MCF 10A (cell line): ENCODE measurements around the gene PPP2R2B. TPM values are rescaled to one million over a fixed set of nuclear protein-coding genes. Genes with fewer than 3 reads are reported as not detected.

Experiments used
- BruUV-seq: library from RNA; stranded (reverse); fragments of 400-500 nt; replicated peaks from 2 replicates; lab custom pipeline; 2021; lab: Mats Ljungman, UMichigan
- CTCF ChIA-PET: fragments of 300-600 bp; sonication (Branson Sonifier 250); formaldehyde crosslinking; extraction: SDS; loops from one replicate; lab custom pipeline; 2021; ENCODE audit warnings: antibody characterized with exemption, inconsistent platforms; lab: Yijun Ruan, JAX
- POLR2A ChIA-PET: fragments of 300-600, 350-650 bp; sonication (Branson Sonifier 250); formaldehyde crosslinking; extraction: SDS; loops from one replicate; lab custom pipeline; 2020; ENCODE audit warnings: antibody characterized with exemption, inconsistent platforms; lab: Yijun Ruan, JAX
- DNase-seq: peaks from one replicate; pipeline ENCODE4 v3.0.0-alpha.2; 2018; ENCODE audit not compliant: unreplicated experiment
- H3K27ac Mint-ChIP-seq: one replicate; pipeline ENCODE4 v1.8.0; 2022; ENCODE audit warnings: mild to moderate bottlenecking, low read depth, mixed read lengths; ENCODE audit not compliant: unreplicated experiment
- H3K27me3 Mint-ChIP-seq: one replicate; pipeline ENCODE4 v1.8.0; 2022; ENCODE audit warnings: mixed read lengths; ENCODE audit not compliant: insufficient read depth, unreplicated experiment
- H3K36me3 Mint-ChIP-seq: one replicate; pipeline ENCODE4 v1.8.0; 2022; ENCODE audit warnings: mild to moderate bottlenecking, moderate library complexity, mixed read lengths; ENCODE audit not compliant: insufficient read depth, unreplicated experiment
- H3K4me1 Mint-ChIP-seq: one replicate; pipeline ENCODE4 v1.8.0; 2022; ENCODE audit warnings: mixed read lengths; ENCODE audit not compliant: insufficient read depth, unreplicated experiment
- H3K4me3 Mint-ChIP-seq: one replicate; pipeline ENCODE4 v1.8.0; 2022; ENCODE audit warnings: mild to moderate bottlenecking, moderate library complexity, mixed read lengths; ENCODE audit not compliant: unreplicated experiment
- H3K9me3 Mint-ChIP-seq: one replicate; pipeline ENCODE4 v1.8.0; 2022; ENCODE audit warnings: mixed read lengths; ENCODE audit not compliant: unreplicated experiment
- intact Hi-C: fragments of 100-400 bp; cut with micrococcal nuclease; formaldehyde crosslinking; loops from 2 replicates; pipeline ENCODE4 v1.14.1; 2022
- total RNA-seq: library from RNA; stranded (reverse); gene quantifications from 2 replicates; pipeline ENCODE4 v1.2.3, GENCODE V29; 2022
- TF ChIP-seq, protein P1 (sequence below): fragments of 200-600 bp; IDR thresholded peaks from one replicate; pipeline ENCODE4 v1.8.0; 2022; ENCODE audit warnings: antibody characterized with exemption, mild to moderate bottlenecking; ENCODE audit not compliant: unreplicated experiment

Gene PPP2R2B
- total RNA-seq, 1 experiment from 2014 or later, result 0.54 TPM

DNA sequence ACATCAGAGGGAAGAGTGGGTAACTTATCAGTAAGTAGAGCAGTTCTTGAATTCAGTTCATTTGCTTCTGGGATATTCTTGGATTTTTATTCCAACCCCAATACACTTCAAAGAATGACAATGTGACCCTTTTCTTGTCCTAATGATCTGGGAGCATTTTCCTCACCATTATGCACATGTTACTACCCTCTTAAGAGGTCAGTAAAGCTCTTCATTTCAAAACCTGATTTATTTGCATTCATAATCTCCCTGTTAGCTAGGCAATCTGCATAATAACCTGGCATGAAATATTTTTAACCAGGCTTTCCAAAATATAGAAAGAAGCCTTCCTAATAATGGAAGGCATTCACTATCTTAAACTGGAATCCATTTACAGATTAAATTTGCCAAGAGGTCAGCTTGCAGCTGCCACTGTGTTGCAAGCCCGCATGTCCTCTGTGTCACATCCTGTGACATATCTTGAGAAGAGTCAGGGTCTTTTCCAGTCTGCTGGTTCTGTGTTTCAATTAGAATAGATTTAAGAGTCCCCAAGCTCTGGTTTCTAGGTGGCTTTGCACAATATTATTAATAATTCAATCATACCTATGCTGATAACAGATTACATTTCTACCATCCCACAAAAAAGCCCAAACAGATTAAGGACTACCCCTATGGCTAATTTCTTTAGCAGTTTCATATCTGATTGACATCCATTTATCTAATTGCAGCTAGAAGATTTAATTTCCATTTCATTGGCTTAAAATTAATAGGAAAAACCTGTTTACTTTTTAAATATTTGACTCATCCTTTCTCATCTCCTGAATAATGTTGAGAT lies 30.9 kb upstream of the PPP2R2B start:
- no peak for DNase-seq
- TF ChIP-seq, protein P1, sequence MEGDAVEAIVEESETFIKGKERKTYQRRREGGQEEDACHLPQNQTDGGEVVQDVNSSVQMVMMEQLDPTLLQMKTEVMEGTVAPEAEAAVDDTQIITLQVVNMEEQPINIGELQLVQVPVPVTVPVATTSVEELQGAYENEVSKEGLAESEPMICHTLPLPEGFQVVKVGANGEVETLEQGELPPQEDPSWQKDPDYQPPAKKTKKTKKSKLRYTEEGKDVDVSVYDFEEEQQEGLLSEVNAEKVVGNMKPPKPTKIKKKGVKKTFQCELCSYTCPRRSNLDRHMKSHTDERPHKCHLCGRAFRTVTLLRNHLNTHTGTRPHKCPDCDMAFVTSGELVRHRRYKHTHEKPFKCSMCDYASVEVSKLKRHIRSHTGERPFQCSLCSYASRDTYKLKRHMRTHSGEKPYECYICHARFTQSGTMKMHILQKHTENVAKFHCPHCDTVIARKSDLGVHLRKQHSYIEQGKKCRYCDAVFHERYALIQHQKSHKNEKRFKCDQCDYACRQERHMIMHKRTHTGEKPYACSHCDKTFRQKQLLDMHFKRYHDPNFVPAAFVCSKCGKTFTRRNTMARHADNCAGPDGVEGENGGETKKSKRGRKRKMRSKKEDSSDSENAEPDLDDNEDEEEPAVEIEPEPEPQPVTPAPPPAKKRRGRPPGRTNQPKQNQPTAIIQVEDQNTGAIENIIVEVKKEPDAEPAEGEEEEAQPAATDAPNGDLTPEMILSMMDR, result no peak
- POLR2A ChIA-PET, result no interaction called here
- Mint-ChIP-seq H3K4me3 (no peak overlapping the region), H3K27me3 (no peaks in the 10 kb centered on the region), H3K27ac (no peak overlapping the region), H3K36me3 (no peaks in the 10 kb centered on the region), H3K9me3 (no peaks in the 10 kb centered on the region), H3K4me1 (peaks cover 9% of the 10 kb centered on the region)
- CTCF ChIA-PET, result interaction anchor here (0.6 to 1.9 kb wide), 4 partner anchors 57 to 376 kb away, joined by 3 to 7 read pairs (median 4); no protein-coding TSS in a partner anchor
- intact Hi-C loops, result no loop called here
- no TSS peak for BruUV-seq

DNA sequence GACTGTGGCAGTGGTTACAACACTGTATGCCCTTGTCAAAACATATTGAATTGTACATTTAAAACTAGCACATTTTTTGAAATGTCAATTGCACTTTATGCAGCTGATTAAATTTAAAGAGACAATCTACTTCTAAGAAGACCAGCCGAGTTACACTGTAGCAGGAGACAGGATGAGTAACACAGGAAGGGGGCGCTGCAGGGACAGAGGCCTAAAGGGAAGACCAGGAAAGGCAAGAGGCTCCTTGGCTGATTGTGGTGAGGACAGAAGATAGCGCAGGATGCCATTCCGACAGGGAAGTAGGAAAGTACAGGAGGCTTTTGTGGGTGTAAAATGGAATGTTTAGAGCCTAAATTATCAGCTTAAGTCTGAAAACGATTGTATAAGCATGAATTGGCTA lies 28.2 kb upstream of the PPP2R2B start:
- no TSS peak for BruUV-seq
- intact Hi-C loops, result no loop called here
- DNase-seq, result peak; percentile 30
- Mint-ChIP-seq H3K27me3 (no peaks in the 10 kb centered on the region), H3K27ac (no peak overlapping the region), H3K36me3 (no peaks in the 10 kb centered on the region), H3K4me3 (no peak overlapping the region), H3K9me3 (no peaks in the 10 kb centered on the region), H3K4me1 (peaks cover 9% of the 10 kb centered on the region)
- ChIA-PET CTCF (interaction anchor here (0.6 to 1.4 kb wide), 6 partner anchors 12 to 282 kb away, joined by 3 to 8 read pairs (median 4); no protein-coding TSS in a partner anchor), POLR2A (interaction anchor here (0.6 to 1.0 kb wide), 3 partner anchors 11 to 321 kb away, joined by 3 to 6 read pairs (median 4); no protein-coding TSS in a partner anchor)
- TF ChIP-seq, protein P1, result no peak

DNA sequence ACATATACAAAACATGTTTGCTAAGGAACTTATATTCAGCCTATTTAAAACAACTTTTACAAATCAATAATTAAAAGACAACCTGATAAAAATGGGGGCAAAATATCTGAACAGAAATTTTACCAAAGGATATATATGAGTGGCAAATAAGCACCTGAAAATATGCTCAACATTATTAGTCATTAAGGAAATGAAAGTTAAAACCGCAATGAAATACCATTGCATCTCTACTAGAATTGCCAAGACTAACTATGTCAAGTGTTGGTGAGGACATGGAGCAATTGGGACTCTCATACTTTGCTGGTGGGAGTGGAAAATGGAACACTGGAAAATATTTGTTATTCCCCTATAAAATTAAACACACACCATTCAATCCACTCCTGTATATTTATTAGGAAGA lies 26.3 kb upstream of the PPP2R2B start:
- ChIA-PET POLR2A (no interaction called here), CTCF (interaction anchor here (0.6 to 1.4 kb wide), 3 partner anchors 10 to 354 kb away, joined by 3 to 6 read pairs (median 3); no protein-coding TSS in a partner anchor)
- Mint-ChIP-seq H3K27me3 (no peaks in the 10 kb centered on the region), H3K4me3 (no peak overlapping the region), H3K27ac (no peak overlapping the region), H3K36me3 (no peaks in the 10 kb centered on the region), H3K4me1 (no peaks in the 10 kb centered on the region), H3K9me3 (no peaks in the 10 kb centered on the region)
- TF ChIP-seq, protein P1, result no peak
- no TSS peak for BruUV-seq
- no peak for DNase-seq
- intact Hi-C loops, result no loop called here

DNA sequence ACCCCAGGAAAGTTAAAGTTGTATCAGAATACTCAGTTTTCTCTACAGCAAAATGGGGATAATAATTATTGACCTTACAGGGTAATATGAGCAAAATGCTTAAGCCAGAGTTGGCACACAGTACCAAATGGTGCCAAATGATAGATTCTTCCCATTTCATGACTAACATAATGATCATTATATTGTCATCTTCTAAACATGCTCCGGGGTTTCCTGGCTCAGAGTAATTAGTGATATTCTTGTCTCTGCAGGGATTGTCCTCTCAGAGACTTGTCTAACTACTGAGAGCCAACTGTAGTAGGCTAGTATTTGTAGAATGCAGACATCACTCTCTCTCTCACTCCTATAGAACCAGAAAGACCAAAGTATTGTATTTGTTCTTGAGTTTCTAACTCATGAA lies 25.2 kb upstream of the PPP2R2B start:
- Mint-ChIP-seq H3K27me3 (no peaks in the 10 kb centered on the region), H3K4me3 (no peak overlapping the region), H3K36me3 (no peaks in the 10 kb centered on the region), H3K27ac (no peak overlapping the region), H3K9me3 (no peaks in the 10 kb centered on the region), H3K4me1 (no peaks in the 10 kb centered on the region)
- TF ChIP-seq, protein P1, result no peak
- ChIA-PET POLR2A (no interaction called here), CTCF (no interaction called here)
- intact Hi-C loops, result no loop called here
- no peak for DNase-seq
- BruUV-seq, result no TSS peak
